ENCODE results near the gene MAML1.
"Not testable (repeated sequence)": the region's sequence is repeated elsewhere in the genome, so short reads cannot be mapped to it uniquely, and the experiment has no call there.

MAML1 gene

GRCh38 chr5:179732918-179733771 lies 523 bp downstream of the MAML1 start:
- no peak for DNase-seq (ENCODE audit: insufficient read length, low spot score)
- no peak for FAIRE-seq

GRCh38 chr5:179733772-179734126 lies 1.1 kb downstream of the MAML1 start:
- DNase-seq (ENCODE audit: insufficient read length, low spot score), result no peak
- FAIRE-seq, result no peak

GRCh38 chr5:179734536-179735164 lies 2.0 kb downstream of the MAML1 start:
- FAIRE-seq, result no peak
- DNase-seq (ENCODE audit: insufficient read length, low spot score), result no peak

GRCh38 chr5:179738742-179739141 lies 6.1 kb downstream of the MAML1 start:
- no peak for FAIRE-seq

GRCh38 chr5:179744106-179744505 lies 11.5 kb downstream of the MAML1 start:
- not testable (repeated sequence) for DNase-seq (ENCODE audit: insufficient read length, low spot score); FAIRE-seq

More at GRCh38 chr5:179738742-179739141, 6.1 kb downstream of the MAML1 start:
- DNase-seq (ENCODE audit: insufficient read length, low spot score), result no peak

GRCh38 chr5:179746872-179747271 lies 14.2 kb downstream of the MAML1 start:
- no peak for FAIRE-seq
- no peak for DNase-seq (ENCODE audit: insufficient read length, low spot score)

- no peak for DNase-seq (ENCODE audit: insufficient read length, low spot score)
- no peak for FAIRE-seq
These were observed 15.2 kb downstream of the MAML1 start for GRCh38 chr5:179747811-179748210.

- FAIRE-seq (no peak), DNase-seq (ENCODE audit: insufficient read length, low spot score) (no peak)
These were observed 17.4 kb downstream of the MAML1 start for GRCh38 chr5:179749857-179750508.

- DNase-seq (ENCODE audit: insufficient read length, low spot score) (no peak), FAIRE-seq (no peak)
These were observed 21.3 kb downstream of the MAML1 start for GRCh38 chr5:179753971-179754370.

- FAIRE-seq (no peak), DNase-seq (ENCODE audit: insufficient read length, low spot score) (no peak)
These were observed 22.4 kb downstream of the MAML1 start for GRCh38 chr5:179755022-179755421.

- DNase-seq (ENCODE audit: insufficient read length, low spot score), result no peak
- no peak for FAIRE-seq
These were observed 26.3 kb downstream of the MAML1 start for GRCh38 chr5:179758955-179759354.

GRCh38 chr5:179759581-179760551 lies 27.2 kb downstream of the MAML1 start:
- no peak for FAIRE-seq

GRCh38 chr5:179762079-179762780 lies 29.6 kb downstream of the MAML1 start:
- FAIRE-seq (peak; percentile 45), DNase-seq (ENCODE audit: insufficient read length, low spot score) (peak; percentile 36)

More at GRCh38 chr5:179759581-179760551, 27.2 kb downstream of the MAML1 start:
- no peak for DNase-seq (ENCODE audit: insufficient read length, low spot score)

- DNase-seq (ENCODE audit: insufficient read length, low spot score) (no peak), FAIRE-seq (no peak)
These were observed 30.2 kb downstream of the MAML1 start for GRCh38 chr5:179762781-179763176.

- DNase-seq (ENCODE audit: insufficient read length, low spot score) (peak; percentile 64), FAIRE-seq (peak; percentile 75)
These were observed 30.8 kb downstream of the MAML1 start for GRCh38 chr5:179763215-179763945.

GRCh38 chr5:179764056-179764455 lies 31.4 kb downstream of the MAML1 start:
- no peak for FAIRE-seq
- DNase-seq (ENCODE audit: insufficient read length, low spot score), result no peak

- no peak for FAIRE-seq
These were observed 32.8 kb downstream of the MAML1 start for GRCh38 chr5:179765400-179765799.

GRCh38 chr5:179766021-179766725 lies 33.6 kb downstream of the MAML1 start:
- no peak for FAIRE-seq
- DNase-seq (ENCODE audit: insufficient read length, low spot score), result no peak

More at GRCh38 chr5:179765400-179765799, 32.8 kb downstream of the MAML1 start:
- DNase-seq (ENCODE audit: insufficient read length, low spot score), result no peak

All from GM19239 (cell line).